Activated naive CD8-positive, alpha-beta T cell treated with anti-CD3 and anti-CD28 coated beads for 36 hours (primary cell): Measurements from ENCODE around the gene ZNF681. TPM values are rescaled to one million over a fixed set of nuclear protein-coding genes. Genes with fewer than 3 reads are reported as not detected.
A peak's percentile ranks its signal among the peaks of the same experiment; 100 is the strongest.

ENCODE experiments used
- DNase-seq: peaks from one replicate; pipeline ENCODE4 v3.0.0; 2021
- H3K27ac Mint-ChIP-seq: one replicate; pipeline ENCODE4 v1.8.0; 2022; ENCODE audit warnings: mild to moderate bottlenecking, moderate library complexity, mixed read lengths
- H3K27me3 Mint-ChIP-seq: one replicate; pipeline ENCODE4 v1.8.0; 2022; ENCODE audit warnings: mild to moderate bottlenecking, mixed read lengths
- H3K36me3 Mint-ChIP-seq: one replicate; pipeline ENCODE4 v1.8.0; 2021; ENCODE audit warnings: mild to moderate bottlenecking, mixed read lengths
- H3K4me1 Mint-ChIP-seq: one replicate; pipeline ENCODE4 v1.8.0; 2021; ENCODE audit warnings: mixed read lengths
- H3K4me3 Mint-ChIP-seq: one replicate; pipeline ENCODE4 v1.8.0; 2022; ENCODE audit warnings: mild to moderate bottlenecking, moderate library complexity, mixed read lengths
- H3K9me3 Mint-ChIP-seq: one replicate; pipeline ENCODE4 v1.8.0; 2022; ENCODE audit warnings: mixed read lengths
- total RNA-seq, 2 experiments: library from RNA; stranded (reverse); gene quantifications; one replicate each; pipeline ENCODE4 v1.2.3, GENCODE V29; 2021

The ZNF681 gene
- 1 to 10 TPM; 5.0 to 5.8 TPM for total RNA-seq

- H3K4me1 Mint-ChIP-seq, result peaks cover 20% of the 10 kb centered on the region
- H3K36me3 Mint-ChIP-seq, result peaks cover 31% of the 10 kb centered on the region
- H3K9me3 Mint-ChIP-seq, result peaks cover 14% of the 10 kb centered on the region
- no peaks in the 10 kb centered on the region for H3K27me3 Mint-ChIP-seq
- H3K27ac Mint-ChIP-seq, result peak within 1 kb of the TSS; percentile 94
- peak within 1 kb of the TSS; percentile 96 for H3K4me3 Mint-ChIP-seq
- peak; percentile 87 for DNase-seq
These were observed at the start of gene ZNF681 for GRCh38 chr19:23758187-23759074. ZNF681 (minus strand) TSS chr19:23758891; CDS start chr19:23758749, 142 bp downstream.

- H3K27ac Mint-ChIP-seq, result no peak overlapping the region
- H3K4me3 Mint-ChIP-seq, result no peak overlapping the region
- H3K9me3 Mint-ChIP-seq, result peaks cover 4% of the 10 kb centered on the region
- no peaks in the 10 kb centered on the region for H3K27me3 Mint-ChIP-seq
- peaks cover 19% of the 10 kb centered on the region for H3K4me1 Mint-ChIP-seq
- peaks cover 36% of the 10 kb centered on the region for H3K36me3 Mint-ChIP-seq
- no peak for DNase-seq
These were observed 46.0 kb upstream of the ZNF681 start for GRCh38 chr19:23804676-23805075.

- peaks cover 9% of the 10 kb centered on the region for H3K9me3 Mint-ChIP-seq
- H3K4me1 Mint-ChIP-seq, result peaks cover 25% of the 10 kb centered on the region
- H3K4me3 Mint-ChIP-seq, result peak overlapping the region; percentile 50
- DNase-seq, result no peak
- no peaks in the 10 kb centered on the region for H3K27me3 Mint-ChIP-seq
- peaks cover 29% of the 10 kb centered on the region for H3K36me3 Mint-ChIP-seq
- peak overlapping the region; percentile 34 for H3K27ac Mint-ChIP-seq
These were observed 43.6 kb upstream of the ZNF681 start for GRCh38 chr19:23802290-23802689.

- Mint-ChIP-seq H3K4me1 (peaks cover 25% of the 10 kb centered on the region), H3K36me3 (peaks cover 27% of the 10 kb centered on the region), H3K9me3 (peaks cover 7% of the 10 kb centered on the region), H3K4me3 (peak overlapping the region; percentile 50), H3K27ac (peak overlapping the region; percentile 34), H3K27me3 (no peaks in the 10 kb centered on the region)
- DNase-seq, result no peak
These were observed 43.1 kb upstream of the ZNF681 start for GRCh38 chr19:23801803-23802202.

- no peak overlapping the region for H3K4me3 Mint-ChIP-seq
- peaks cover 11% of the 10 kb centered on the region for H3K9me3 Mint-ChIP-seq
- H3K27me3 Mint-ChIP-seq, result no peaks in the 10 kb centered on the region
- peaks cover 30% of the 10 kb centered on the region for H3K36me3 Mint-ChIP-seq
- peaks cover 25% of the 10 kb centered on the region for H3K4me1 Mint-ChIP-seq
- H3K27ac Mint-ChIP-seq, result no peak overlapping the region
- no peak for DNase-seq
These were observed 42.2 kb upstream of the ZNF681 start for GRCh38 chr19:23800868-23801267.

GRCh38 chr19:23800271-23800670, 41.6 kb upstream of the ZNF681 start:
- no peaks in the 10 kb centered on the region for H3K27me3 Mint-ChIP-seq
- H3K36me3 Mint-ChIP-seq, result peaks cover 35% of the 10 kb centered on the region
- DNase-seq, result no peak
- H3K27ac Mint-ChIP-seq, result peak overlapping the region; percentile 34
- H3K4me1 Mint-ChIP-seq, result peaks cover 26% of the 10 kb centered on the region
- peaks cover 17% of the 10 kb centered on the region for H3K9me3 Mint-ChIP-seq
- H3K4me3 Mint-ChIP-seq, result no peak overlapping the region

- Mint-ChIP-seq H3K9me3 (peaks cover 19% of the 10 kb centered on the region), H3K27me3 (no peaks in the 10 kb centered on the region), H3K4me1 (peaks cover 29% of the 10 kb centered on the region), H3K4me3 (peak overlapping the region; percentile 68), H3K27ac (peak overlapping the region; percentile 80), H3K36me3 (peaks cover 37% of the 10 kb centered on the region)
- peak; percentile 19 for DNase-seq
These were observed 40.6 kb upstream of the ZNF681 start for GRCh38 chr19:23799321-23799720.

GRCh38 chr19:23795462-23795861, 36.8 kb upstream of the ZNF681 start:
- Mint-ChIP-seq H3K4me1 (peaks cover 21% of the 10 kb centered on the region), H3K27ac (no peak overlapping the region), H3K9me3 (peaks cover 19% of the 10 kb centered on the region), H3K4me3 (no peak overlapping the region), H3K27me3 (no peaks in the 10 kb centered on the region), H3K36me3 (peaks cover 34% of the 10 kb centered on the region)
- no peak for DNase-seq

GRCh38 chr19:23792784-23793183, 34.1 kb upstream of the ZNF681 start:
- H3K27me3 Mint-ChIP-seq, result no peaks in the 10 kb centered on the region
- peaks cover 11% of the 10 kb centered on the region for H3K4me1 Mint-ChIP-seq
- no peak for DNase-seq
- H3K9me3 Mint-ChIP-seq, result peaks cover 18% of the 10 kb centered on the region
- H3K27ac Mint-ChIP-seq, result no peak overlapping the region
- peaks cover 41% of the 10 kb centered on the region for H3K36me3 Mint-ChIP-seq
- no peak overlapping the region for H3K4me3 Mint-ChIP-seq

GRCh38 chr19:23790641-23791488, 32.2 kb upstream of the ZNF681 start:
- H3K9me3 Mint-ChIP-seq, result peaks cover 9% of the 10 kb centered on the region
- no peak overlapping the region for H3K4me3 Mint-ChIP-seq
- no peak for DNase-seq
- peaks cover 12% of the 10 kb centered on the region for H3K4me1 Mint-ChIP-seq
- H3K36me3 Mint-ChIP-seq, result peaks cover 44% of the 10 kb centered on the region
- no peak overlapping the region for H3K27ac Mint-ChIP-seq
- H3K27me3 Mint-ChIP-seq, result no peaks in the 10 kb centered on the region

GRCh38 chr19:23789246-23789645, 30.6 kb upstream of the ZNF681 start:
- Mint-ChIP-seq H3K4me1 (peaks cover 9% of the 10 kb centered on the region), H3K4me3 (no peak overlapping the region), H3K27me3 (no peaks in the 10 kb centered on the region), H3K9me3 (peaks cover 1% of the 10 kb centered on the region), H3K27ac (no peak overlapping the region), H3K36me3 (peaks cover 46% of the 10 kb centered on the region)
- DNase-seq, result no peak

- Mint-ChIP-seq H3K4me3 (no peak overlapping the region), H3K36me3 (peaks cover 54% of the 10 kb centered on the region), H3K4me1 (peaks cover 11% of the 10 kb centered on the region), H3K27ac (no peak overlapping the region), H3K27me3 (no peaks in the 10 kb centered on the region), H3K9me3 (peaks cover 1% of the 10 kb centered on the region)
- no peak for DNase-seq
These were observed 29.7 kb upstream of the ZNF681 start for GRCh38 chr19:23788411-23788810.

GRCh38 chr19:23787106-23787505, 28.4 kb upstream of the ZNF681 start:
- Mint-ChIP-seq H3K36me3 (peaks cover 57% of the 10 kb centered on the region), H3K9me3 (no peaks in the 10 kb centered on the region), H3K27me3 (no peaks in the 10 kb centered on the region), H3K4me1 (peaks cover 5% of the 10 kb centered on the region), H3K4me3 (no peak overlapping the region), H3K27ac (no peak overlapping the region)
- DNase-seq, result no peak

- no peak for DNase-seq
- Mint-ChIP-seq H3K27ac (no peak overlapping the region), H3K9me3 (no peaks in the 10 kb centered on the region), H3K4me1 (peaks cover 5% of the 10 kb centered on the region), H3K4me3 (no peak overlapping the region), H3K36me3 (peaks cover 61% of the 10 kb centered on the region), H3K27me3 (no peaks in the 10 kb centered on the region)
These were observed 27.3 kb upstream of the ZNF681 start for GRCh38 chr19:23785982-23786381.

- no peak for DNase-seq
- Mint-ChIP-seq H3K4me3 (no peak overlapping the region), H3K9me3 (peaks cover 2% of the 10 kb centered on the region), H3K4me1 (peaks cover 5% of the 10 kb centered on the region), H3K36me3 (peaks cover 74% of the 10 kb centered on the region), H3K27me3 (no peaks in the 10 kb centered on the region), H3K27ac (no peak overlapping the region)
These were observed 25.6 kb upstream of the ZNF681 start for GRCh38 chr19:23784274-23784673.
